Hematopoietic multipotent progenitor cell (in vitro differentiated cells): Measurements from ENCODE around the gene EYA4. TPM values are rescaled to one million over a fixed set of nuclear protein-coding genes. Genes with fewer than 3 reads are reported as not detected.

Source experiments
- DNase-seq, 3 donors: peaks; one replicate each; pipeline ENCODE4 v3.0.0-alpha.2; 2011 to 2015; ENCODE audit warnings: low read depth in 2 of 3, low spot score in 2 of 3
- total RNA-seq: library from RNA; depleted of rRNA; stranded (reverse); fragments of >200 nt; gene quantifications from one replicate; pipeline ENCODE4 v1.2.3, GENCODE V29; 2012

The EYA4 gene
- total RNA-seq, 1 donor, result under 0.01 TPM

GRCh38 chr6:133277900-133278545 is 36.9 kb downstream of the EYA4 start:
- DNase-seq, result no peak

- DNase-seq, result no peak
Measured at GRCh38 chr6:133286765-133287164, 45.6 kb downstream of the EYA4 start.

GRCh38 chr6:133288662-133289061 is 47.5 kb downstream of the EYA4 start:
- DNase-seq, result no peak

- DNase-seq, result no peak
Measured at GRCh38 chr6:133289733-133290306, 48.7 kb downstream of the EYA4 start.

- DNase-seq, result no peak
Measured at GRCh38 chr6:133290930-133291329, 49.8 kb downstream of the EYA4 start.

- DNase-seq, result no peak
Measured at GRCh38 chr6:133291671-133292070, 50.5 kb downstream of the EYA4 start.

- no peak for DNase-seq
Measured at GRCh38 chr6:133297657-133298056, 56.5 kb downstream of the EYA4 start.

GRCh38 chr6:133298335-133298734 is 57.2 kb downstream of the EYA4 start:
- DNase-seq, result no peak

- no peak for DNase-seq
Measured at GRCh38 chr6:133298801-133299200, 57.6 kb downstream of the EYA4 start.

- DNase-seq, result no peak
Measured at GRCh38 chr6:133300896-133301295, 59.7 kb downstream of the EYA4 start.

- DNase-seq, result no peak
Measured at GRCh38 chr6:133301835-133302234, 60.7 kb downstream of the EYA4 start.

GRCh38 chr6:133306931-133307330 is 65.8 kb downstream of the EYA4 start:
- no peak for DNase-seq

- DNase-seq, result no peak
Measured at GRCh38 chr6:133309579-133309978, 68.4 kb downstream of the EYA4 start.

- DNase-seq, result no peak
Measured at GRCh38 chr6:133312006-133312405, 70.8 kb downstream of the EYA4 start.

GRCh38 chr6:133313068-133313467 is 71.9 kb downstream of the EYA4 start:
- no peak for DNase-seq

- DNase-seq, result no peak
Measured at GRCh38 chr6:133314947-133315346, 73.8 kb downstream of the EYA4 start.

GRCh38 chr6:133315811-133316210 is 74.7 kb downstream of the EYA4 start:
- DNase-seq, result no peak

GRCh38 chr6:133317704-133318103 is 76.5 kb downstream of the EYA4 start:
- DNase-seq, result no peak

- DNase-seq, result no peak
Measured at GRCh38 chr6:133326584-133326983, 85.4 kb downstream of the EYA4 start.

GRCh38 chr6:133333852-133334251 is 92.7 kb downstream of the EYA4 start:
- DNase-seq, result no peak

- no peak for DNase-seq
Measured at GRCh38 chr6:133337308-133337707, 96.2 kb downstream of the EYA4 start.

- DNase-seq, result no peak
Measured at GRCh38 chr6:133339543-133340384, 98.6 kb downstream of the EYA4 start.
